HG03378 (cell line): ENCODE measurements around the gene KSR2.

Source experiments
- ATAC-seq: cut with Tn5 transposase; IDR thresholded peaks from one replicate; pipeline ENCODE4 v1.9.1; 2021; ENCODE audit warnings: mild to moderate bottlenecking, moderate library complexity; ENCODE audit not compliant: unreplicated experiment

KSR2 gene

GRCh38 chr12:117472983-117473382, 495.8 kb downstream of the KSR2 start:
- ATAC-seq, result no peak

- no peak for ATAC-seq
Measured at GRCh38 chr12:117470804-117471203, 498.0 kb downstream of the KSR2 start.

- ATAC-seq, result no peak
Measured at GRCh38 chr12:117469883-117470483, 498.8 kb downstream of the KSR2 start.

GRCh38 chr12:117468016-117468415, 500.8 kb downstream of the KSR2 start:
- ATAC-seq, result no peak

GRCh38 chr12:117467588-117467987, 501.2 kb downstream of the KSR2 start:
- no peak for ATAC-seq

- no peak for ATAC-seq
Measured at GRCh38 chr12:117466677-117467362, 502.0 kb downstream of the KSR2 start.

GRCh38 chr12:117461732-117462131, 507.1 kb downstream of the KSR2 start:
- ATAC-seq, result no peak

- no peak for ATAC-seq
Measured at GRCh38 chr12:117459229-117459628, 509.6 kb downstream of the KSR2 start.

- ATAC-seq, result no peak
Measured at GRCh38 chr12:117457189-117457588, 511.6 kb downstream of the KSR2 start.

- ATAC-seq, result no peak
Measured at GRCh38 chr12:117456076-117456475, 512.7 kb downstream of the KSR2 start.

GRCh38 chr12:117453961-117454360, 514.8 kb downstream of the KSR2 start:
- ATAC-seq, result no peak

GRCh38 chr12:117452112-117452511, 516.7 kb downstream of the KSR2 start:
- ATAC-seq, result no peak

- ATAC-seq, result no peak
Measured at GRCh38 chr12:117450209-117450608, 518.6 kb downstream of the KSR2 start.

- no peak for ATAC-seq
Measured at GRCh38 chr12:117447665-117448366, 521.0 kb downstream of the KSR2 start.

- no peak for ATAC-seq
Measured at GRCh38 chr12:117444781-117445180, 524.0 kb downstream of the KSR2 start.

GRCh38 chr12:117441751-117442150, 527.0 kb downstream of the KSR2 start:
- no peak for ATAC-seq

GRCh38 chr12:117440384-117440783, 528.4 kb downstream of the KSR2 start:
- ATAC-seq, result no peak

- no peak for ATAC-seq
Measured at GRCh38 chr12:117439531-117440001, 529.2 kb downstream of the KSR2 start.

- no peak for ATAC-seq
Measured at GRCh38 chr12:117438809-117439208, 530.0 kb downstream of the KSR2 start.

GRCh38 chr12:117437516-117438255, 531.1 kb downstream of the KSR2 start:
- ATAC-seq, result no peak

GRCh38 chr12:117433878-117434277, 534.9 kb downstream of the KSR2 start:
- no peak for ATAC-seq
